Choroid plexus epithelial cell (primary cell): ENCODE data around the gene LEMD2.

ENCODE experiments used
- DNase-seq: peaks from one replicate; pipeline ENCODE4 v3.0.0-alpha.2; 2010; ENCODE audit warnings: low read depth
- H3K4me3 ChIP-seq: 2 replicates; pipeline ENCODE4 v1.5.1; 2011; ENCODE audit warnings: low read depth, mild to moderate bottlenecking, control low read depth, low read length, moderate library complexity
- CTCF ChIP-seq: conservative IDR thresholded peaks from 2 replicates; pipeline ENCODE4 v1.5.1; 2011; ENCODE audit warnings: low read depth, mild to moderate bottlenecking, control low read depth, inconsistent platforms, low read length, moderate library complexity

LEMD2 gene

GRCh38 chr6:33769248-33769821 lies 19.6 kb downstream of the LEMD2 start:
- no peak for DNase-seq
- TF ChIP-seq CTCF: no peak
- no peak overlapping the region for H3K4me3 ChIP-seq

GRCh38 chr6:33768644-33769120 lies 20.2 kb downstream of the LEMD2 start:
- H3K4me3 ChIP-seq: no peak overlapping the region
- peak; percentile 97 for TF ChIP-seq CTCF
- DNase-seq: peak; percentile 91

- no peak for TF ChIP-seq CTCF
- no peak overlapping the region for H3K4me3 ChIP-seq
- no peak for DNase-seq
Observed at GRCh38 chr6:33766921-33767907, 21.7 kb downstream of the LEMD2 start.

GRCh38 chr6:33765368-33765767 lies 23.6 kb downstream of the LEMD2 start:
- no peak for TF ChIP-seq CTCF
- DNase-seq: no peak
- H3K4me3 ChIP-seq: no peak overlapping the region

GRCh38 chr6:33764036-33764435 lies 24.9 kb downstream of the LEMD2 start:
- no peak for TF ChIP-seq CTCF
- no peak overlapping the region for H3K4me3 ChIP-seq
- no peak for DNase-seq

- DNase-seq: peak; percentile 61
- no peak for TF ChIP-seq CTCF
- H3K4me3 ChIP-seq: no peak overlapping the region
Observed at GRCh38 chr6:33763483-33763882, 25.4 kb downstream of the LEMD2 start.
